Measurements from ENCODE around the gene GIN1.

Gene GIN1, protein sequence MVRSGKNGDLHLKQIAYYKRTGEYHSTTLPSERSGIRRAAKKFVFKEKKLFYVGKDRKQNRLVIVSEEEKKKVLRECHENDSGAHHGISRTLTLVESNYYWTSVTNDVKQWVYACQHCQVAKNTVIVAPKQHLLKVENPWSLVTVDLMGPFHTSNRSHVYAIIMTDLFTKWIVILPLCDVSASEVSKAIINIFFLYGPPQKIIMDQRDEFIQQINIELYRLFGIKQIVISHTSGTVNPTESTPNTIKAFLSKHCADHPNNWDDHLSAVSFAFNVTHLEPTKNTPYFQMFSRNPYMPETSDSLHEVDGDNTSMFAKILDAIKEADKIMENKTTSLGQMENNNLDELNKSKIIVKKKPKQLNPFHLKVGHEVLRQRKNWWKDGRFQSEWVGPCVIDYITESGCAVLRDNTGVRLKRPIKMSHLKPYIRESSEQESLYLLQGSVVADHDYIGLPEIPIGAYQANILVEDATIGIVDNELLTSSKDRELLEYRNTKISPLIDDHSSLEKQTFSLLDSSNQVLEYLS
- long read RNA-seq, transcript GIN1-201 (8 exons, 3,229 nt) = major isoform, 16 of 28 reads
- long read RNA-seq, partial matches to known transcripts = 1 of 28 reads
- long read RNA-seq, other reads (novel, unspliced or antisense) = 8 of 28 reads

DNA sequence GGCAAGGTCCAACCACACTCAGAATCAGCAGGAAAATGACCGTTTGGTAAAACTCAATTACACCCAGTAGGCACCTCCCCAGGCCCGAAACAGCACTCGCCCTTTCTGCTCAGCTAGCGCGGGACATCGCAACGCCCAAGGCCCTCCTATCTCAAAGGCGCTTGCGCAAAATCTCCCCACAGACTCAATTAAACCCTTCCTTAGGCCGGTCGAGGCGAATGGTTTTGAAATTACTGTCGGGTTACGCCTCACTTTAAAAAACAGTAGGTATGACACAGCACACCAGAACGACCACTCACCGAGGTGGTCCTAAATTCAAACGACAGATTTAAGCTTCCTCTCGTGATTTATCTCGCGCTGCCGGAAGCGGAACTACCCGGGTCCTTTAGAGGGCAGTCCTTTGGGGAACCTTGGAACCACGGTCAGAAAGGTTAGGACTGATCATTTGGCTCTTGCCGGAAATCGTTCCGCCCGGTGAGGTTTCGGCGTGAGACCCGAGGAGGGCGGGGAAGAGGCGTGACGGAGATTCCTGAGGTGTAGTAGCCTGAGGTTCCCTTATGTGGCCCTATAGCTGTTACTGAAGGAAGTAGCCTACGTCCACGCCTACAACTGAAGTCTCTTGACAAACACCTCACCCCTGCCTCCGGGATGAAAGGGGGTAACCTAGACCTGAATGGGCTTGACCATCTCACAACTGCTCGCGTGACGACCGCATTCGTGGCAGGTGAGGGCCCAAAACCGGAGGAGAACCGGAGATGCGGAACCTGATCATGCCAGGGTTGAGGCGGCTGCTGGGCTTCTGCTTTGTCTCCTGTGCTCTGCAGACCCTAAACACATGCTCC is at the start of gene GIN1, which contains the start of gene PPIP5K2:
Gene GIN1, minus strand, starts transcription at position 374 of the 842 bp plus-strand sequence. CDS start 11,431 bp downstream, outside the sequence.
Gene PPIP5K2, plus strand, starts transcription at position 537 of the 842 bp plus-strand sequence. CDS start 9,289 bp downstream, outside the sequence.
- Histone ChIP-seq H3K27ac (replicated peaks) (peak within 1 kb of the TSS; percentile 98), H3K27me3 (ENCODE audit: insufficient read depth, poor library complexity, severe bottlenecking) (no peaks in the 10 kb centered on the region), H3K4me3 (replicated peaks; ENCODE audit: insufficient read depth, low read length) (peak within 1 kb of the TSS; percentile 76)
- TF ChIP-seq POLR2AphosphoS5 (IDR thresholded peaks at IDR 0.05; ENCODE audit: low read depth) (peak; percentile 64; the same call in 1 of the 2 replicates), SPI1 (IDR thresholded peaks at IDR 0.05; ENCODE audit: borderline replicate concordance, low read depth) (0 out of 2 replicates have a peak, but pooled peaks have one; percentile 34), GABPA (IDR thresholded peaks at IDR 0.05; ENCODE audit: low read depth) (peak; percentile 99)
- TF ChIP-seq, protein P1, sequence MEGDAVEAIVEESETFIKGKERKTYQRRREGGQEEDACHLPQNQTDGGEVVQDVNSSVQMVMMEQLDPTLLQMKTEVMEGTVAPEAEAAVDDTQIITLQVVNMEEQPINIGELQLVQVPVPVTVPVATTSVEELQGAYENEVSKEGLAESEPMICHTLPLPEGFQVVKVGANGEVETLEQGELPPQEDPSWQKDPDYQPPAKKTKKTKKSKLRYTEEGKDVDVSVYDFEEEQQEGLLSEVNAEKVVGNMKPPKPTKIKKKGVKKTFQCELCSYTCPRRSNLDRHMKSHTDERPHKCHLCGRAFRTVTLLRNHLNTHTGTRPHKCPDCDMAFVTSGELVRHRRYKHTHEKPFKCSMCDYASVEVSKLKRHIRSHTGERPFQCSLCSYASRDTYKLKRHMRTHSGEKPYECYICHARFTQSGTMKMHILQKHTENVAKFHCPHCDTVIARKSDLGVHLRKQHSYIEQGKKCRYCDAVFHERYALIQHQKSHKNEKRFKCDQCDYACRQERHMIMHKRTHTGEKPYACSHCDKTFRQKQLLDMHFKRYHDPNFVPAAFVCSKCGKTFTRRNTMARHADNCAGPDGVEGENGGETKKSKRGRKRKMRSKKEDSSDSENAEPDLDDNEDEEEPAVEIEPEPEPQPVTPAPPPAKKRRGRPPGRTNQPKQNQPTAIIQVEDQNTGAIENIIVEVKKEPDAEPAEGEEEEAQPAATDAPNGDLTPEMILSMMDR (IDR thresholded peaks at IDR 0.05; ENCODE audit: insufficient read depth, low read length) = no peak
- TF ChIP-seq, protein P2, sequence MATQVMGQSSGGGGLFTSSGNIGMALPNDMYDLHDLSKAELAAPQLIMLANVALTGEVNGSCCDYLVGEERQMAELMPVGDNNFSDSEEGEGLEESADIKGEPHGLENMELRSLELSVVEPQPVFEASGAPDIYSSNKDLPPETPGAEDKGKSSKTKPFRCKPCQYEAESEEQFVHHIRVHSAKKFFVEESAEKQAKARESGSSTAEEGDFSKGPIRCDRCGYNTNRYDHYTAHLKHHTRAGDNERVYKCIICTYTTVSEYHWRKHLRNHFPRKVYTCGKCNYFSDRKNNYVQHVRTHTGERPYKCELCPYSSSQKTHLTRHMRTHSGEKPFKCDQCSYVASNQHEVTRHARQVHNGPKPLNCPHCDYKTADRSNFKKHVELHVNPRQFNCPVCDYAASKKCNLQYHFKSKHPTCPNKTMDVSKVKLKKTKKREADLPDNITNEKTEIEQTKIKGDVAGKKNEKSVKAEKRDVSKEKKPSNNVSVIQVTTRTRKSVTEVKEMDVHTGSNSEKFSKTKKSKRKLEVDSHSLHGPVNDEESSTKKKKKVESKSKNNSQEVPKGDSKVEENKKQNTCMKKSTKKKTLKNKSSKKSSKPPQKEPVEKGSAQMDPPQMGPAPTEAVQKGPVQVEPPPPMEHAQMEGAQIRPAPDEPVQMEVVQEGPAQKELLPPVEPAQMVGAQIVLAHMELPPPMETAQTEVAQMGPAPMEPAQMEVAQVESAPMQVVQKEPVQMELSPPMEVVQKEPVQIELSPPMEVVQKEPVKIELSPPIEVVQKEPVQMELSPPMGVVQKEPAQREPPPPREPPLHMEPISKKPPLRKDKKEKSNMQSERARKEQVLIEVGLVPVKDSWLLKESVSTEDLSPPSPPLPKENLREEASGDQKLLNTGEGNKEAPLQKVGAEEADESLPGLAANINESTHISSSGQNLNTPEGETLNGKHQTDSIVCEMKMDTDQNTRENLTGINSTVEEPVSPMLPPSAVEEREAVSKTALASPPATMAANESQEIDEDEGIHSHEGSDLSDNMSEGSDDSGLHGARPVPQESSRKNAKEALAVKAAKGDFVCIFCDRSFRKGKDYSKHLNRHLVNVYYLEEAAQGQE (IDR thresholded peaks at IDR 0.05; ENCODE audit: insufficient replicate concordance, low read depth) = peak; percentile 5
- DNase-seq (ENCODE audit: low read depth in 1 of 2, low spot score in 1 of 2) = peak; percentile 81 to 94

DNA sequence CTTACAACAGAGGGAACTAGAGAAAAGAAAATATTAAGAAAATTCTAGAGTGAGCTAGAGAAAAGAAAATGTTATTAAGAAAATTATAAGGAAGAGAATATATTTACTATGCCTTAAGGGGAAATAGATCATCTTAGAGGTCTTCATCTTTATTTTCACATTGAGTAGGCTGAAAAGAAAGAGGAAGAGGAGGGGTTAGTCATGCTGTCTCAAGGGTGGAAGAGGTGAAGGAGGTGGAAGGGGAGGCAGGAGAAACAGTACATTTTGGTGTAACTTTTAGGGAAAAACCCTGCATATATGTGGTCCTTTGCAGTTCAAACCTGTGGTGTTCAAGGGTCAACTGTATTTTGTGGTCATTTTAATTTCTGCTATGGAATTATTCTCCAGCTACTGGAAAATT is 46.8 kb upstream of the GIN1 start:
- TF ChIP-seq POLR2AphosphoS5 (IDR thresholded peaks at IDR 0.05; ENCODE audit: low read depth) (no peak), SPI1 (IDR thresholded peaks at IDR 0.05; ENCODE audit: borderline replicate concordance, low read depth) (peak; percentile 42; the same call in 1 of the 2 replicates), GABPA (IDR thresholded peaks at IDR 0.05; ENCODE audit: low read depth) (no peak)
- TF ChIP-seq, protein P1 (IDR thresholded peaks at IDR 0.05; ENCODE audit: insufficient read depth, low read length) = no peak
- TF ChIP-seq, protein P2 (IDR thresholded peaks at IDR 0.05; ENCODE audit: insufficient replicate concordance, low read depth) = no peak
- no peaks in the 10 kb centered on the region for H3K27me3 ChIP-seq (ENCODE audit: insufficient read depth, poor library complexity, severe bottlenecking)
- H3K27ac ChIP-seq (replicated peaks) = no peak overlapping the region
- H3K4me3 ChIP-seq (replicated peaks; ENCODE audit: insufficient read depth, low read length) = no peak overlapping the region
- DNase-seq (ENCODE audit: low read depth in 1 of 2, low spot score in 1 of 2) = no peak

DNA sequence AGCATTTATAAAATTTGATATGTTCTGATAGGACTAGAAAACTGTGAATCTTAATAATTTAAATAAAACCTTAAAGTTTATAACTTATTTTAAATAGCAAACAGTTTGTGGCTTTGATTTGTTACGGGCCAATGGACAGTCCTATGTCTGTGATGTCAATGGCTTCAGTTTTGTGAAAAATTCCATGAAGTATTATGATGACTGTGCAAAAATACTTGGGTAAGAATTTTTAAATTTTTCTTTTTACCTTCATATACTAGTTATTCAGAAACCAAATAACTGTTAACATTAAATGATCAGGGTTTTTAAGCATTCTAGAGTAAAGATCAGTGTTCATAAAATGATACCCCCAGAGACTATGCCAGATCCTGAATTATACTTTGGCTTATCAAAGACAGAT is 31.2 kb upstream of the GIN1 start:
- no peak overlapping the region for H3K27ac ChIP-seq (replicated peaks)
- no peak for DNase-seq (ENCODE audit: low read depth in 1 of 2, low spot score in 1 of 2)
- no peak overlapping the region for H3K4me3 ChIP-seq (replicated peaks; ENCODE audit: insufficient read depth, low read length)
- H3K27me3 ChIP-seq (ENCODE audit: insufficient read depth, poor library complexity, severe bottlenecking) = no peaks in the 10 kb centered on the region
- TF ChIP-seq, protein P1 (IDR thresholded peaks at IDR 0.05; ENCODE audit: insufficient read depth, low read length) = no peak
- TF ChIP-seq POLR2AphosphoS5 (IDR thresholded peaks at IDR 0.05; ENCODE audit: low read depth) = no peak

All from HL-60 (cell line).